Neural progenitor cell (in vitro differentiated cells): Measurements from ENCODE around the gene ILDR2. TPM values are rescaled to one million over a fixed set of nuclear protein-coding genes. Genes with fewer than 3 reads are reported as not detected.

ENCODE experiments used
- DNase-seq: peaks from one replicate; pipeline ENCODE4 v3.0.0-alpha.2; 2016; ENCODE audit warnings: low spot score
- H2AFZ ChIP-seq: fragments of 200-600 bp; sonication (generic); replicated peaks from 2 replicates; pipeline ENCODE4 v1.6.1; 2016; ENCODE audit warnings: antibody characterized with exemption
- H3F3A ChIP-seq: fragments of 200-600 bp; sonication (generic); 2 replicates; pipeline ENCODE4 v1.6.1; 2016; ENCODE audit warnings: antibody characterized with exemption, low read depth
- H3K27ac ChIP-seq: fragments of 200-600 bp; sonication (generic); 2 replicates; pipeline ENCODE4 v1.5.1; 2016; ENCODE audit warnings: mild to moderate bottlenecking
- H3K27me3 ChIP-seq: fragments of 200-600 bp; sonication (generic); 2 replicates; pipeline ENCODE4 v1.6.1; 2016; ENCODE audit warnings: mild to moderate bottlenecking, moderate library complexity
- H3K36me3 ChIP-seq: fragments of 200-600 bp; sonication (generic); 2 replicates; pipeline ENCODE4 v1.5.1; 2016
- H3K4me1 ChIP-seq: fragments of 200-600 bp; sonication (generic); 2 replicates; pipeline ENCODE4 v1.6.1; 2016; ENCODE audit warnings: mixed run types
- H3K4me2 ChIP-seq: fragments of 200-600 bp; sonication (generic); 2 replicates; pipeline ENCODE4 v1.6.1; 2016
- H3K4me3 ChIP-seq: fragments of 200-600 bp; sonication (generic); 2 replicates; pipeline ENCODE4 v1.5.1; 2016
- H3K79me2 ChIP-seq: fragments of 200-600 bp; sonication (generic); 2 replicates; pipeline ENCODE4 v1.6.1; 2016; ENCODE audit warnings: low read depth
- H3K9ac ChIP-seq: fragments of 200-600 bp; sonication (generic); 2 replicates; pipeline ENCODE4 v1.6.1; 2016
- H3K9me3 ChIP-seq: fragments of 200-600 bp; sonication (generic); 2 replicates; pipeline ENCODE4 v1.5.1; 2016; ENCODE audit warnings: low read depth
- H4K20me1 ChIP-seq: fragments of 200-600 bp; sonication (generic); 2 replicates; pipeline ENCODE4 v1.6.1; 2016; ENCODE audit warnings: low read depth
- H3K27ac Mint-ChIP-seq: 3 replicates; pipeline ENCODE4 v1.8.0; 2021; ENCODE audit warnings: mixed read lengths
- H3K27me3 Mint-ChIP-seq: 2 replicates; pipeline ENCODE4 v1.8.0; 2022; ENCODE audit warnings: low read depth, mild to moderate bottlenecking, inconsistent platforms, moderate library complexity, mixed read lengths; ENCODE audit not compliant: insufficient read depth
- H3K36me3 Mint-ChIP-seq: 3 replicates; pipeline ENCODE4 v1.8.0; 2021; ENCODE audit warnings: mixed read lengths
- H3K4me1 Mint-ChIP-seq: 3 replicates; pipeline ENCODE4 v1.8.0; 2021; ENCODE audit warnings: mixed read lengths
- H3K4me3 Mint-ChIP-seq: 3 replicates; pipeline ENCODE4 v1.8.0; 2021; ENCODE audit warnings: mild to moderate bottlenecking, moderate library complexity, mixed read lengths
- H3K9me3 Mint-ChIP-seq: 3 replicates; pipeline ENCODE4 v1.8.0; 2020; ENCODE audit warnings: mixed read lengths
- EZH2 ChIP-seq: fragments of 200-600 bp; sonication (generic); IDR thresholded peaks from 2 replicates; pipeline ENCODE4 v1.6.1; 2017; ENCODE audit warnings: antibody characterized with exemption, mild to moderate bottlenecking, moderate library complexity
- EZH2phosphoT487 ChIP-seq: fragments of 200-600 bp; sonication (generic); IDR thresholded peaks from 2 replicates; pipeline ENCODE4 v1.6.1; 2017; ENCODE audit warnings: antibody characterized with exemption
- total RNA-seq: library from RNA; depleted of rRNA; stranded (reverse); fragments of >200 nt; gene quantifications from 2 replicates; pipeline ENCODE4 v1.2.3, GENCODE V29; 2015; ENCODE audit warnings: low replicate concordance
- TF ChIP-seq, protein P1 (sequence below): fragments of 200-600 bp; sonication (generic); IDR thresholded peaks from 2 replicates; pipeline ENCODE4 v1.5.1; 2017; ENCODE audit warnings: antibody characterized with exemption, mild to moderate bottlenecking

ILDR2 gene
- total RNA-seq, 1 donor from 2014 or later, result 42.1 TPM

DNA sequence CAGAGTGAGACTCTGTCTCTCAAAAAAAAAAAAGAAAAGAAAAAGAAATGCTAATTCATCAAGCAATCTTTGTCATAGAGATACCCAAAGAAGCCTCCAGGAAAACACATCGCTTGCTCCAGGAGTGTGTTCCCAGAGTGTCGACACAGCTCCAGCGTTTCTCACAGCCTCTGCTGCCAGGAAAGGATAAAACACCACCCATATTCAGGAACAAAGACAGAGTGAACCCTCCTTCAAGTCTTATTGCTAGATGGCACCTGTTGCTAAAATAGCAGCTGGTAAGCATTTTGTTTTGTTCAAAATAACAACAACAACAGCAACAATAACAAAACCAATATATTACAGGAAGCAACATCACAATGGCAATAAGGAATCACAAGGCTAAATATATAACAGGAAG, 3.1 kb downstream of the ILDR2 start:
- Histone ChIP-seq H3K27me3 (peaks cover 37% of the 10 kb centered on the region), H3F3A (peaks cover 24% of the 10 kb centered on the region), H3K4me2 (peak overlapping the region; percentile 91), H3K4me1 (peaks cover 41% of the 10 kb centered on the region), H3K9ac (no peak overlapping the region), H2AFZ (peak overlapping the region; percentile 61), H3K4me3 (peak overlapping the region; percentile 4), H4K20me1 (no peaks in the 10 kb centered on the region), H3K79me2 (no peaks in the 10 kb centered on the region), H3K36me3 (no peaks in the 10 kb centered on the region), H3K9me3 (no peaks in the 10 kb centered on the region), H3K27ac (no peak overlapping the region)
- TF ChIP-seq EZH2, result no peak
- no peak for TF ChIP-seq EZH2phosphoT487
- TF ChIP-seq, protein P1, sequence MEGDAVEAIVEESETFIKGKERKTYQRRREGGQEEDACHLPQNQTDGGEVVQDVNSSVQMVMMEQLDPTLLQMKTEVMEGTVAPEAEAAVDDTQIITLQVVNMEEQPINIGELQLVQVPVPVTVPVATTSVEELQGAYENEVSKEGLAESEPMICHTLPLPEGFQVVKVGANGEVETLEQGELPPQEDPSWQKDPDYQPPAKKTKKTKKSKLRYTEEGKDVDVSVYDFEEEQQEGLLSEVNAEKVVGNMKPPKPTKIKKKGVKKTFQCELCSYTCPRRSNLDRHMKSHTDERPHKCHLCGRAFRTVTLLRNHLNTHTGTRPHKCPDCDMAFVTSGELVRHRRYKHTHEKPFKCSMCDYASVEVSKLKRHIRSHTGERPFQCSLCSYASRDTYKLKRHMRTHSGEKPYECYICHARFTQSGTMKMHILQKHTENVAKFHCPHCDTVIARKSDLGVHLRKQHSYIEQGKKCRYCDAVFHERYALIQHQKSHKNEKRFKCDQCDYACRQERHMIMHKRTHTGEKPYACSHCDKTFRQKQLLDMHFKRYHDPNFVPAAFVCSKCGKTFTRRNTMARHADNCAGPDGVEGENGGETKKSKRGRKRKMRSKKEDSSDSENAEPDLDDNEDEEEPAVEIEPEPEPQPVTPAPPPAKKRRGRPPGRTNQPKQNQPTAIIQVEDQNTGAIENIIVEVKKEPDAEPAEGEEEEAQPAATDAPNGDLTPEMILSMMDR, result no peak
- Mint-ChIP-seq H3K4me3 (peak overlapping the region; percentile 99), H3K9me3 (peaks cover 3% of the 10 kb centered on the region), H3K36me3 (peaks cover 19% of the 10 kb centered on the region), H3K27ac (peak overlapping the region; percentile 85), H3K4me1 (peaks cover 69% of the 10 kb centered on the region), H3K27me3 (peaks cover 3% of the 10 kb centered on the region)
- no peak for DNase-seq

DNA sequence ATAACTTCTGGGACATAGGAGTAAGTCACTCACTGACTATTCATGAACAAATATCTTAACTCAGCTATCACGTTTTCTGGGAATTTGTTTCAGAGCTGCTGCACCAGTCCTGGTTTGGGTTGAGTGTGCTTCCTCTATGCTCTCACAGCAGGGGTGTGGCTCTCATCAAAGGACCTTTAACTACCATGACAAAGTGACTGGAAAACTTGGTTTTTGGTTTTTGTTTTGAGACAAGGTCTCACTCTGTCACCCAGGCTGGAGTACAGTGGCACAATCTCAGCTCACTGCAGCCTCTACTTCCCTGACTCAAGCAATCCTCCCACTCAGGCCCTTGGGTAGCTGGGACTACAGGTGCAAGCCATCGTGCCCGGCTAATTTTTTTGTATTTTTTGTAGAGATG, 4.1 kb downstream of the ILDR2 start:
- Mint-ChIP-seq H3K4me3 (peak overlapping the region; percentile 17), H3K4me1 (peaks cover 65% of the 10 kb centered on the region), H3K36me3 (peaks cover 21% of the 10 kb centered on the region), H3K9me3 (peaks cover 6% of the 10 kb centered on the region), H3K27ac (no peak overlapping the region), H3K27me3 (no peaks in the 10 kb centered on the region)
- Histone ChIP-seq H3F3A (peaks cover 20% of the 10 kb centered on the region), H3K4me2 (peak overlapping the region; percentile 9), H3K9me3 (no peaks in the 10 kb centered on the region), H3K36me3 (no peaks in the 10 kb centered on the region), H3K4me1 (peaks cover 40% of the 10 kb centered on the region), H3K4me3 (no peak overlapping the region), H3K9ac (no peak overlapping the region), H3K27me3 (peaks cover 27% of the 10 kb centered on the region), H4K20me1 (no peaks in the 10 kb centered on the region), H3K27ac (no peak overlapping the region), H3K79me2 (no peaks in the 10 kb centered on the region), H2AFZ (no peak overlapping the region)
- TF ChIP-seq EZH2phosphoT487 (no peak), EZH2 (no peak)
- TF ChIP-seq, protein P1, result no peak
- DNase-seq, result peak; percentile 38

DNA sequence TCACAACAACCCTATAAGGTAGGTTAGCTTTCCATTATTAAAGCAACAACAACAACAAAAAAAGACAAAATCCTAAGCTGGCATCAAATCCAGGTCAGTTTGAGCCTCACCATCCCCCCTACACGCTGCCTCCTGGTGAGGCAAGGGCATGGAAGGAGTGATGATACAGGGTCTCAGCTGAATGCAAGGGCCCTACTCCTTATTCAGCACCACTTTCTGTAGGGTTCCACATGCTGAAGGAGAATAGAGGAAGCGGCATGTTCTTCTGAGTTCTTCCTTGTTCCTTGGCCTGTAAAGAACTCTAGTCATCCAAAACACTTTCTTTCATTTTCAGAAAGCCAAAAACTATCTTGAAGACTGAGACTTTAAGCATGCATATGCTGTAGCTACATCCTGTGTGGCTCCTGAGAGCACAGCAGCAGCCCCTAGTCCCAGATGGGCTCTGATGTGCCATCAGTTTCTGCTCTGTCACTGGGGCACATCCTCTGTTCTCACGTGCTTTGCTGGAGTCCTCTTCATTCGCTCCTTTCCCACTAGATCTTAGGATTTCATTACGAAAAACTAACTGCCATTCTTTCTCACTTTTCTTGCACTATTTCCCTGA, 6.2 kb downstream of the ILDR2 start:
- H3K27me3 Mint-ChIP-seq, result no peaks in the 10 kb centered on the region
- peaks cover 30% of the 10 kb centered on the region for H3K4me1 ChIP-seq
- no peak for TF ChIP-seq EZH2phosphoT487

DNA sequence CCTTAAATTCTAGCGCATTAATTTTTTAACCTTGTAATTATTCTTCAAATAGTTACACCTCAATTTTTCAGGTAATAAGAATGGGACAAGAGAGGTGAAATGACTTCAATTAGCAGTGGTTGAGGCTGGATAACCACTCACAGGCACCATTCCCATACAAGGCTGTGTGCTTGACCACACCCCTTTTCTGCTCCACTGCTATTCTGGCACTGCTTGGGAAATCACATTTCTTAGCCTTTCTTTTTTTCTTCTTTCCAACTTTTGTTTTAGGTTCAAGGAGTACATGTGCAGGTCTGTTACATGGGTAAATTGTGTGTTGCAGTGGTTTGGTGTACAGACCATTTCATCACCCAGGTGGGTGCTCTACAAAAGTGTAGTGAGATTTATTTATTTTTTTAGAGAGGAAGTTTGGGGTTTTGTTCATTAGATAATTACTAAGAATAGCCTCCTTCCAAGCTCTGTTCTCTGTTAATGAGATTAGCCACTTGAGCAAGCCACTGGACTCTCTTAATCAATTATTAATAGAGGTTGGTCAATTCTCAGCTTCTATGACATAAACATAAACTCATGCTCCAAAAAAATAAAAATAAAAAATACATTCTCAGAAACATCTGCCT, 14.4 kb downstream of the ILDR2 start:
- TF ChIP-seq EZH2phosphoT487 (no peak), EZH2 (no peak)
- TF ChIP-seq, protein P1, result no peak
- Histone ChIP-seq H3K4me2 (peak overlapping the region; percentile 45), H3K27me3 (no peaks in the 10 kb centered on the region), H3K9ac (no peak overlapping the region), H3K4me1 (peaks cover 8% of the 10 kb centered on the region), H4K20me1 (no peaks in the 10 kb centered on the region), H3K79me2 (no peaks in the 10 kb centered on the region), H3K27ac (no peak overlapping the region), H3F3A (no peaks in the 10 kb centered on the region), H2AFZ (no peak overlapping the region), H3K36me3 (no peaks in the 10 kb centered on the region), H3K4me3 (no peak overlapping the region), H3K9me3 (no peaks in the 10 kb centered on the region)
- Mint-ChIP-seq H3K27ac (no peak overlapping the region), H3K27me3 (no peaks in the 10 kb centered on the region), H3K4me3 (no peak overlapping the region), H3K4me1 (peaks cover 10% of the 10 kb centered on the region), H3K9me3 (peaks cover 34% of the 10 kb centered on the region), H3K36me3 (peaks cover 61% of the 10 kb centered on the region)
- DNase-seq, result no peak

More for the DNA sequence above, 6.2 kb downstream of the ILDR2 start:
- peak overlapping the region; percentile 16 for H3K27ac Mint-ChIP-seq
- no peak for DNase-seq
- Histone ChIP-seq H3K27ac (no peak overlapping the region), H3K4me2 (no peak overlapping the region), H3K9ac (no peak overlapping the region), H3F3A (peaks cover 3% of the 10 kb centered on the region), H3K9me3 (no peaks in the 10 kb centered on the region), H3K4me3 (no peak overlapping the region), H3K27me3 (peaks cover 13% of the 10 kb centered on the region), H4K20me1 (no peaks in the 10 kb centered on the region), H3K36me3 (no peaks in the 10 kb centered on the region), H3K79me2 (no peaks in the 10 kb centered on the region), H2AFZ (no peak overlapping the region)
- peaks cover 28% of the 10 kb centered on the region for H3K36me3 Mint-ChIP-seq
- peaks cover 12% of the 10 kb centered on the region for H3K9me3 Mint-ChIP-seq
- H3K4me3 Mint-ChIP-seq, result no peak overlapping the region
- H3K4me1 Mint-ChIP-seq, result peaks cover 53% of the 10 kb centered on the region
